ENCODE results near the gene SCN5A. TPM values are rescaled to one million over a fixed set of nuclear protein-coding genes. Genes with fewer than 3 reads are reported as not detected.

Gene SCN5A
- total RNA-seq, 1 donor from 2014 or later, result 3.3 TPM

DNA sequence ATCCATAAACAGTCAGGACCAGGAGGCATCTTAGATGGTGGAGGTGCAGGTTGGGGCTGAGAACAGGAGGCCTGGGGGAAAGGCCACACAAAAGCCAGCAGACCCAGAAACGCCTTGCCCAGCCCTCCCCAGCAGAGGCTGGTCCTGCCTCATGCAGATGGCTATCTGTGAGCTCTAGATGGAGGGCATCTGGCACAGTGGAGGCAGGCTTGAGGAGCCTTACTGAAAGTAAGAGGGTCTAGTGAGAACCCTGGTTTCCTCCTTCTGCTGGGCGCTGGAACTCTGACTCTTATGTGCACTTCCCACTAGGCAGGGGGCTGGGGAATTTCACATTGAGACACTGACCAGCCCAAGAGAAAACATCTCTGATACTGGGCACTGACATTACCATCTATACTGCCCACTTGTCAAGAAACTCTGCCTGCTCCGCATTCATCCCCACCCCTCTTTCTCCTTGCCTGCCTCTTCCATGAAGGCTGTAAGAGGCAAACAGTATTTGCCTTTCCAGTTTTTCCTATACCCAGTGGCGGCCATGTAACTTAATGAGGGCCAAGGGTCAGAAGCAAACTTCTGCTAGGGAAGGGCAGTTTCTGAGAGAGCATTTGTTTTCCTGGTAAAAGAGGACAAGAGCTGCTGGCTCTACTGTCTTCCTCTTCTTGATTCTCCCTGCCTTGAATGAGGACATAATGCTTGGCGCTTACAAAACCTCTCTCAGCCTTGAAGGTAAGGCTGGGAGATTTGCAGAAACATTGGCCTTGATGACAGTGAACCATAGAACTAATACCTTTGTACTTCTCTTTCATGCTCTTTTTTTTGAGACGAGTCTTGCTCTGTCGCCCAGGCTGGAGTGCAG, 4.4 kb upstream of the SCN5A start:
- H3K4me3 Mint-ChIP-seq (ENCODE audit: unreplicated experiment), result no peak overlapping the region
- Histone ChIP-seq H3K4me2 (ENCODE audit: low read length) (no peak overlapping the region), H3K4me1 (ENCODE audit: insufficient read depth, low read length) (no peaks in the 10 kb centered on the region), H3K36me3 (ENCODE audit: insufficient read depth, low read length) (no peaks in the 10 kb centered on the region), H3K79me2 (ENCODE audit: insufficient read depth, low read length) (no peaks in the 10 kb centered on the region), H4K20me1 (ENCODE audit: insufficient read depth, low read length) (no peaks in the 10 kb centered on the region), H3K27ac (ENCODE audit: low read depth, low read length) (no peak overlapping the region), H3K4me3 (ENCODE audit: insufficient read depth, low read depth, low read length) (no peak overlapping the region), H3K27me3 (ENCODE audit: insufficient read depth, low read length) (peaks cover 52% of the 10 kb centered on the region), H3K9ac (ENCODE audit: low read length) (no peak overlapping the region), H3K9me3 (ENCODE audit: insufficient read depth, low read depth, low read length) (peaks cover 4% of the 10 kb centered on the region), H2AFZ (ENCODE audit: low read depth, low read length) (no peak overlapping the region)
- peaks cover 50% of the 10 kb centered on the region for H3K27me3 Mint-ChIP-seq (ENCODE audit: low read depth, unreplicated experiment)
- no peak for FAIRE-seq
- H3K36me3 Mint-ChIP-seq (ENCODE audit: low read depth, unreplicated experiment), result no peaks in the 10 kb centered on the region
- TF ChIP-seq, protein P1, sequence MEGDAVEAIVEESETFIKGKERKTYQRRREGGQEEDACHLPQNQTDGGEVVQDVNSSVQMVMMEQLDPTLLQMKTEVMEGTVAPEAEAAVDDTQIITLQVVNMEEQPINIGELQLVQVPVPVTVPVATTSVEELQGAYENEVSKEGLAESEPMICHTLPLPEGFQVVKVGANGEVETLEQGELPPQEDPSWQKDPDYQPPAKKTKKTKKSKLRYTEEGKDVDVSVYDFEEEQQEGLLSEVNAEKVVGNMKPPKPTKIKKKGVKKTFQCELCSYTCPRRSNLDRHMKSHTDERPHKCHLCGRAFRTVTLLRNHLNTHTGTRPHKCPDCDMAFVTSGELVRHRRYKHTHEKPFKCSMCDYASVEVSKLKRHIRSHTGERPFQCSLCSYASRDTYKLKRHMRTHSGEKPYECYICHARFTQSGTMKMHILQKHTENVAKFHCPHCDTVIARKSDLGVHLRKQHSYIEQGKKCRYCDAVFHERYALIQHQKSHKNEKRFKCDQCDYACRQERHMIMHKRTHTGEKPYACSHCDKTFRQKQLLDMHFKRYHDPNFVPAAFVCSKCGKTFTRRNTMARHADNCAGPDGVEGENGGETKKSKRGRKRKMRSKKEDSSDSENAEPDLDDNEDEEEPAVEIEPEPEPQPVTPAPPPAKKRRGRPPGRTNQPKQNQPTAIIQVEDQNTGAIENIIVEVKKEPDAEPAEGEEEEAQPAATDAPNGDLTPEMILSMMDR (IDR thresholded peaks at IDR 0.05; ENCODE audit: insufficient read depth, low read depth, low read length), result no peak
- TF ChIP-seq EZH2 (IDR thresholded peaks at IDR 0.05; ENCODE audit: insufficient read depth, low read length), result no peak
- H3K27ac Mint-ChIP-seq (ENCODE audit: unreplicated experiment), result no peak overlapping the region
- H3K9me3 Mint-ChIP-seq (ENCODE audit: unreplicated experiment), result peaks cover 5% of the 10 kb centered on the region
- DNase-seq (ENCODE audit: low read depth), result no peak
- H3K4me1 Mint-ChIP-seq (ENCODE audit: low read depth, unreplicated experiment), result peaks cover 2% of the 10 kb centered on the region

DNA sequence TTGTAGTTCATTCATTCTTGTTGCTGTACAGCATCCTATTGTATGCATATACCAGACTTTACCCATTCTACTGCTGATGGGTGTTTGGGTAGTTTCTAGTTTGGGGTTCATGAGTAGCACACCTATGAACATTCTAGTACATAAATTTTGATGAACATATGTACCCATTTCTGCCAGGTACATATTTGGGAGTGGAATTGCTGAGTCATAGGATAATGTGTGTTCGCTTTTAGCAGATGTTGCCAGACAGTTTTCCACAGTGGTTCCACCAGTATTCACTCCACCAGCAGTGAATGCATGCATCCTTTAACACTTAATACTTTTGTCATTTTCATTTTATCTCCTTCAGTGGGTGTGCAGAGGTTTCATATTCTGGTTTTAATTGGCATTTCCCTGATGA, 3.4 kb upstream of the SCN5A start:
- Histone ChIP-seq H2AFZ (ENCODE audit: low read depth, low read length) (no peak overlapping the region), H3K27ac (ENCODE audit: low read depth, low read length) (no peak overlapping the region), H4K20me1 (ENCODE audit: insufficient read depth, low read length) (no peaks in the 10 kb centered on the region), H3K4me3 (ENCODE audit: insufficient read depth, low read depth, low read length) (no peak overlapping the region), H3K9me3 (ENCODE audit: insufficient read depth, low read depth, low read length) (peaks cover 4% of the 10 kb centered on the region), H3K27me3 (ENCODE audit: insufficient read depth, low read length) (peaks cover 55% of the 10 kb centered on the region), H3K79me2 (ENCODE audit: insufficient read depth, low read length) (no peaks in the 10 kb centered on the region), H3K36me3 (ENCODE audit: insufficient read depth, low read length) (no peaks in the 10 kb centered on the region), H3K4me1 (ENCODE audit: insufficient read depth, low read length) (no peaks in the 10 kb centered on the region), H3K9ac (ENCODE audit: low read length) (no peak overlapping the region), H3K4me2 (ENCODE audit: low read length) (no peak overlapping the region)
- Mint-ChIP-seq H3K36me3 (ENCODE audit: low read depth, unreplicated experiment) (no peaks in the 10 kb centered on the region), H3K4me1 (ENCODE audit: low read depth, unreplicated experiment) (peaks cover under 1% of the 10 kb centered on the region), H3K27me3 (ENCODE audit: low read depth, unreplicated experiment) (peaks cover 43% of the 10 kb centered on the region), H3K4me3 (ENCODE audit: unreplicated experiment) (no peak overlapping the region), H3K27ac (ENCODE audit: unreplicated experiment) (no peak overlapping the region), H3K9me3 (ENCODE audit: unreplicated experiment) (peaks cover 5% of the 10 kb centered on the region)
- TF ChIP-seq, protein P1 (IDR thresholded peaks at IDR 0.05; ENCODE audit: insufficient read depth, low read depth, low read length), result no peak
- TF ChIP-seq EZH2 (IDR thresholded peaks at IDR 0.05; ENCODE audit: insufficient read depth, low read length), result no peak
- FAIRE-seq, result no peak
- no peak for DNase-seq (ENCODE audit: low read depth)
